ENCODE measurements around the gene AMZ1. TPM values are rescaled to one million over a fixed set of nuclear protein-coding genes. Genes with fewer than 3 reads are reported as not detected.
A peak's percentile ranks its signal among the peaks of the same experiment; 100 is the strongest.
"Not testable (repeated sequence)": the region's sequence is repeated elsewhere in the genome, so short reads cannot be mapped to it uniquely, and the experiment has no call there.

AMZ1 gene
- polyA plus RNA-seq, 2 donors, result 0.10 to 0.11 TPM

DNA sequence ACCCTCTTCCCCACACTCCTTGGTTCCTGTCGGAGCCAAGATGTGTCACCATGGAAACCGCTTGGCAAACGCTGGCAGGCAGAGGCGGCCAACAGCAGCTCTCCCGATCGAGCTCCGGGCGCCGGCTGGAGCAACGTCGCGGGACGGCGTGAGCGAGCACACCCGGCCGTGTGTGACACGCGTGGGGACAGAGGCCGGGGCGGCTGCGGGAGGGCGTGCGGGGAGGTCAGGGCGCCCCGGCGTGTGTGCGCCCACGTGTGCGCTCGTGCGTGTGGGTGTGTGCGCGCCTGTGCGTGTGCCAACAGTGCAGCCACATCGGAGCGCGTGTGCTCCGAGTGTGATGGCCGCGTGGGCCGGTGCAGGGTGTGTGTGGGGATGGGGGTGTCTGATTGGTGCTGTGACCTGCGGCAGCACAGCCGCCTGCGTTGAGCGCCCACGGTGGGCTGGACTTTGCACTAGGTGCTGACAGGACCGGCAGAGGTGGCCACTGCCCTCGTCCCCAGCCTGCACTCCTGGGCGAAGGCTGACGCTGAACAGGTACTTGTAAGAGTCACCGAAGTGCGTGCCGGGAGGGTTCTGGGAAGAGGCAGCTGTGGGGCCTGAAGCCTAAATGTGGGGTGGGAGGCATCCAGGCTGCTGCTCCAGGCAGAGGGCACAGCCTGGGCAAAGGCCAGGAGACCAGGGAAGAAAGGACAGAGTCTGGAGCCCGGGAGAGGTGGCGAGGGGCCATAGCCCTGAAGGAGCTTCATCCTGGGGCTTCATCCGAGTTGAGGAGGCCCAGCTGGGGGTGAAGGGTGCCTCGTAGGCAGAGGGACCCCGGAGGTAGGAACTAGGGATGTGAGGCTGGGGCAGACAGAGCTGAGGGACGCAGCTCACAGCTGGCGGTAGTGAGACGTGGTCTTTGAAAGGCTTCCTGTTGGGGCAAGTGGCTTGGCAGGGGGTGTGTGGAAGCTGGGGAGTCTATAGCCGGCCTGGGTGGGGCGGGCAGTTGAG lies 8.6 kb upstream of the AMZ1 start:
- not testable (repeated sequence) for H3K4me3 ChIP-seq (ENCODE audit: low read depth in 1 of 2, low read length in 2 of 2); H3K27me3 ChIP-seq (ENCODE audit: control insufficient read depth in 1 of 2, insufficient read depth in 2 of 2, low read length in 2 of 2); H3K27ac ChIP-seq (ENCODE audit: low read depth in 2 of 2, low read length in 1 of 2); H3K36me3 ChIP-seq (ENCODE audit: control insufficient read depth in 2 of 2, insufficient read depth in 2 of 2, low read length in 1 of 2); H3K9me3 ChIP-seq (ENCODE audit: control insufficient read depth in 2 of 2, insufficient read depth in 1 of 2, low read depth in 1 of 2, low read length in 1 of 2); H3K4me1 ChIP-seq (ENCODE audit: control insufficient read depth in 2 of 2, insufficient read depth in 2 of 2, low read length in 1 of 2)
- WGBS, 2 donors, result 52 to 64% methylated on average over 48 to 64 of the region's 64 CpGs

DNA sequence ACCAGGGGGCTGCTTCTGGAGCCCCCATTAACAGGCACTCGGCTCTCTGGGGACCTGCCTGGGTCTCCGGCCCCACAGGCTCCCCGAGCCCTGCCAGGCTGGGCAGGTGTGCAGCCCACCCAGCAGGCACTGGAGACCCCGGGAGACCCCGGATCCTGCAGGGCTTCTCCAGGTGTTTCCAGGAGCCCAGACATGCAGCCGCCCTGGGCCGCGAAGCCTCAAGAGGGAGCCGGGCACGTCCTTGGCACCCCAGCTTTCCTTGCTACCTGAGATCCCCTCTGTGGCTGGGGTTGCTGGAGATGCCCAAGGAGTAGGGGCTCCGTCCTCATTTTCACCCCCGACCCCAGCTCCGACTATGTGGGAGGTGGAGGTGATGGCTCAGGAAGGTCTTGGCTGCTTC lies 7.7 kb upstream of the AMZ1 start:
- no peak overlapping the region for H3K27ac ChIP-seq (ENCODE audit: low read depth in 2 of 2, low read length in 1 of 2)

DNA sequence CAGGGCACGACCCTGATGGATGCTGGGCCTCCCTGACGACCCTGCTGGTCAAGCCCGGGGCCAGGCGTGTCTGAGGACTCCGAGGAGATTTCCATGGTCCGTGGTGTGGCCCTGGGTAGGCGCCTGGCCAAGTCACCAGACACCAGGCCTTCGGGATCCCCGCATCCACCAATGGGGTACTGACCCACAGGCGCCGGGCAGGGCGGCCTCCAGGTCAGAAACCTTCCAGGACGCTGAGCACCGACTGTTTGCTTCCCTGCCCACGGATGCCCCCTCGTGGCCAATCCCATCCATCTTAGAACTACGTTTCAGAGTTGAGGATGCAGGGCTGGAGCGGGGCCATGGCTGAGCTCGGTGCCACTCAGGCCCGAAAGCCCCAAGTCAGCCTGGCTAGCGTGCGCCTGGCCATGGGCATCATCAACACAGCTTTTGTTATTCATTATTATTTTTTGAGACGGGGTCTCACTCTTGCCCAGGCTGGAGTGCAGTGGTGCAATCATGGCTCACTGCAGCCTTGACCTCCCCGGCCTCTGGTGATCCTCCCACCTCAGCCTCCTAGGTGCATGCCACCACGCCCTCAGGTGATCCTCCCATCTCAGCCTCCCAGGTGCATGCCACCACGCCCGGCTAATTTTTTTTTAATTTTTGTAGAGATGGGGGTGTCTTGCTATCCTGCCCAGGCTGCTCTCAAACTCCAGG lies 7.1 kb upstream of the AMZ1 start:
- H3K36me3 ChIP-seq (ENCODE audit: control insufficient read depth in 2 of 2, insufficient read depth in 2 of 2, low read length in 1 of 2), result no peaks in the 10 kb centered on the region
- H3K27me3 ChIP-seq (ENCODE audit: control insufficient read depth in 1 of 2, insufficient read depth in 2 of 2, low read length in 2 of 2), result no peaks in the 10 kb centered on the region
- H3K9me3 ChIP-seq (ENCODE audit: control insufficient read depth in 2 of 2, insufficient read depth in 1 of 2, low read depth in 1 of 2, low read length in 1 of 2), result no peaks in the 10 kb centered on the region
- no peaks in the 10 kb centered on the region for H3K4me1 ChIP-seq (ENCODE audit: control insufficient read depth in 2 of 2, insufficient read depth in 2 of 2, low read length in 1 of 2)
- no peak overlapping the region for H3K27ac ChIP-seq (ENCODE audit: low read depth in 2 of 2, low read length in 1 of 2)
- WGBS, 2 donors, result 36 to 41% methylated on average over 27 of the region's 27 CpGs
- no peak overlapping the region for H3K4me3 ChIP-seq (ENCODE audit: low read depth in 1 of 2, low read length in 2 of 2)

More for the DNA sequence above, 7.7 kb upstream of the AMZ1 start:
- H3K4me1 ChIP-seq (ENCODE audit: control insufficient read depth in 2 of 2, insufficient read depth in 2 of 2, low read length in 1 of 2), result no peaks in the 10 kb centered on the region
- WGBS, 2 donors, result 80 to 84% methylated on average over 13 of the region's 13 CpGs
- no peaks in the 10 kb centered on the region for H3K36me3 ChIP-seq (ENCODE audit: control insufficient read depth in 2 of 2, insufficient read depth in 2 of 2, low read length in 1 of 2)
- H3K9me3 ChIP-seq (ENCODE audit: control insufficient read depth in 2 of 2, insufficient read depth in 1 of 2, low read depth in 1 of 2, low read length in 1 of 2), result peaks cover 0 to 3% of the 10 kb centered on the region in 2 donors
- H3K27me3 ChIP-seq (ENCODE audit: control insufficient read depth in 1 of 2, insufficient read depth in 2 of 2, low read length in 2 of 2), result no peaks in the 10 kb centered on the region
- no peak overlapping the region for H3K4me3 ChIP-seq (ENCODE audit: low read depth in 1 of 2, low read length in 2 of 2)

DNA sequence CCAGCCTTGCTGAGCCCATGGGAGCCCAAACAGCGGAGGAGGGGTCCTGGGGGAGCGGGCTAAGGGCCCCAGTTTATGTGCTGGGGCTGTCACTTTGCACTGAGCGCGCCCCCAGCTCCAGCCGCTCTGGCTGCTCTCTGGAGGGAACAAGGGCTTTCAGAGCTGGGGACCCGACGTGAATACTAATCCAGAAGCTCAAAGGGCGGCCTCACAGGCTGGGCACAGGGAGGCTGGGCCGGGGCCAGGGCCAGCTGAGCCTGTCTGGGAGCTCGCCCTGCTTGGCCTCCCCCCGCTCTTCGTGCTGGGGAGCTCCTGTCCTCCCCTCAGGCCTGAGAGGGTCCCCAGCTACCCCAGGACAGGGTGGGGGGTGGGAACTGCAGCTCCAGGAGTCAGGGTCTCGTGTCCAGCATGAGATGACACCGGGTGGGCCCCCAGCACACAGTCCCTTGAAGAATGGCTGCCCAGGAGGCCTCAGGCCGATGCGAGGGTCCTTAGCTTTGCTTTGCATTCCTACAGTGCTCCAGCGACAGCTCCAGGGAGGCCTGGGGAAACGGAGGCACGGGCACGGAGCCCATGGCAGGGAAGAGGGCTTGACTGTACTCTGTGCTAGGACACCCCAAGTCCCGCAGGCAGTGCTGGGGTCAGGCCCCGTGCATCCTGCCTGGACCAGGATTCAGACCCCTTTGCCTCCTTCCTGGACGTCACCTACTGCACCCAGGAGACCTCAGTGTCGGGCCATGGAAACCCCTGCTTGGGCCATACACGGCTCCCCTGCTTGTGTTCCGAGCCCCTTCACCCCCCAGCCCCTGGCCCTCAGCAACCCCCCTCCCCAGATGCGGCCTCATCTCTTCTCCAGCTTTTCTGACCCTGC lies 5.8 kb upstream of the AMZ1 start:
- Histone ChIP-seq H3K36me3 (ENCODE audit: control insufficient read depth in 2 of 2, insufficient read depth in 2 of 2, low read length in 1 of 2) (no peaks in the 10 kb centered on the region), H3K27ac (ENCODE audit: low read depth in 2 of 2, low read length in 1 of 2) (no peak overlapping the region), H3K4me1 (ENCODE audit: control insufficient read depth in 2 of 2, insufficient read depth in 2 of 2, low read length in 1 of 2) (no peaks in the 10 kb centered on the region), H3K27me3 (ENCODE audit: control insufficient read depth in 1 of 2, insufficient read depth in 2 of 2, low read length in 2 of 2) (peaks cover 0 to under 1% of the 10 kb centered on the region in 2 donors), H3K9me3 (ENCODE audit: control insufficient read depth in 2 of 2, insufficient read depth in 1 of 2, low read depth in 1 of 2, low read length in 1 of 2) (no peaks in the 10 kb centered on the region), H3K4me3 (ENCODE audit: low read depth in 1 of 2, low read length in 2 of 2) (no peak overlapping the region)
- 82 to 85% methylated on average over 27 of the region's 27 CpGs for WGBS, 2 donors

DNA sequence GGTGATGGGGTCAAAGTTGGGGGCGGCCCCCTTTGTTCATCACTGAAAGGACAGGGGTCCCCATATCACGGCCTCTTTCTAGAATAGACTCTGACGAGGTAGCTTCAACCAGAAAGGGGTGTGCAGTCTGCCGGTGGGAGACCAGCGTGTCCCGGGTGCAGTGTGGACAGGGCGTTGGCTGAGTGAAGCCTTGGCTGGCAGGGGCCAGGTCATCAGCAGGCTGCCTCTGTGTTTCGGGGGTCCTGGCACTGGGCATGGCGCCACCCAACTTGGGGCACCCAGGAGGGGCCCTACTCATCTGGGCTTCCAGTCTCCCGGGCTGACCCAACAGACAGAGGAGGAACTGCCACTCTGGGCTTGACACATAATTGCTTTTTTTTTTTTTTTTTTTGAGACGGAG lies 3.5 kb upstream of the AMZ1 start:
- no peaks in the 10 kb centered on the region for H3K36me3 ChIP-seq (ENCODE audit: control insufficient read depth in 2 of 2, insufficient read depth in 2 of 2, low read length in 1 of 2)
- no peak overlapping the region for H3K27ac ChIP-seq (ENCODE audit: low read depth in 2 of 2, low read length in 1 of 2)
- H3K9me3 ChIP-seq (ENCODE audit: control insufficient read depth in 2 of 2, insufficient read depth in 1 of 2, low read depth in 1 of 2, low read length in 1 of 2), result no peaks in the 10 kb centered on the region
- H3K4me3 ChIP-seq (ENCODE audit: low read depth in 1 of 2, low read length in 2 of 2), result no peak overlapping the region
- peaks cover 0 to 14% of the 10 kb centered on the region in 2 donors for H3K27me3 ChIP-seq (ENCODE audit: control insufficient read depth in 1 of 2, insufficient read depth in 2 of 2, low read length in 2 of 2)
- peaks cover 6 to 8% of the 10 kb centered on the region in 2 donors for H3K4me1 ChIP-seq (ENCODE audit: control insufficient read depth in 2 of 2, insufficient read depth in 2 of 2, low read length in 1 of 2)
- WGBS, 2 donors, result 93% methylated on average over 10 to 11 of the region's 11 CpGs

DNA sequence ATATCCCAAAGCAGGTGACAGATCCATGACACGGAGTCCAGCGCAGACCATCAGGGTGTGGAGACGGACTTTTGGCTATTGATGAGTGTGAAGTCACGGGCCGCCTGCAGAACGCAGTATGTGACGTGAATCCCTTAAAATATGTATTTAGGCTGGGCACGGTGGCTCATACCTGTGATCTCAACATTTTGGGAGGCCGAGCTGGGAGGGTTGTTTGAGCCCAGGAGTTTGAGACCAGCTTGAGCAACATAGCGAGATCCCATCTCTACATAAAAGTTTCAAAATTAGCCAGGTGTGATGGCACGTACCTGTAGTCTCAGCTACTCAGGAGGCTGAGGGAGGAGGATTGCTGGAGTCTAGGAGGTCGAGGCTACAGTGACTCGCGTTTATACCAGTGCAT lies 1.9 kb upstream of the AMZ1 start:
- H3K4me3 ChIP-seq (ENCODE audit: low read depth in 1 of 2, low read length in 2 of 2), result no peak overlapping the region
- WGBS, 2 donors, result 90 to 93% methylated on average over 14 of the region's 14 CpGs
- peaks cover 0 to 14% of the 10 kb centered on the region in 2 donors for H3K27me3 ChIP-seq (ENCODE audit: control insufficient read depth in 1 of 2, insufficient read depth in 2 of 2, low read length in 2 of 2)
- no peaks in the 10 kb centered on the region for H3K9me3 ChIP-seq (ENCODE audit: control insufficient read depth in 2 of 2, insufficient read depth in 1 of 2, low read depth in 1 of 2, low read length in 1 of 2)
- no peaks in the 10 kb centered on the region for H3K36me3 ChIP-seq (ENCODE audit: control insufficient read depth in 2 of 2, insufficient read depth in 2 of 2, low read length in 1 of 2)
- H3K4me1 ChIP-seq (ENCODE audit: control insufficient read depth in 2 of 2, insufficient read depth in 2 of 2, low read length in 1 of 2), result peaks cover 6 to 8% of the 10 kb centered on the region in 2 donors
- no peak overlapping the region for H3K27ac ChIP-seq (ENCODE audit: low read depth in 2 of 2, low read length in 1 of 2)

DNA sequence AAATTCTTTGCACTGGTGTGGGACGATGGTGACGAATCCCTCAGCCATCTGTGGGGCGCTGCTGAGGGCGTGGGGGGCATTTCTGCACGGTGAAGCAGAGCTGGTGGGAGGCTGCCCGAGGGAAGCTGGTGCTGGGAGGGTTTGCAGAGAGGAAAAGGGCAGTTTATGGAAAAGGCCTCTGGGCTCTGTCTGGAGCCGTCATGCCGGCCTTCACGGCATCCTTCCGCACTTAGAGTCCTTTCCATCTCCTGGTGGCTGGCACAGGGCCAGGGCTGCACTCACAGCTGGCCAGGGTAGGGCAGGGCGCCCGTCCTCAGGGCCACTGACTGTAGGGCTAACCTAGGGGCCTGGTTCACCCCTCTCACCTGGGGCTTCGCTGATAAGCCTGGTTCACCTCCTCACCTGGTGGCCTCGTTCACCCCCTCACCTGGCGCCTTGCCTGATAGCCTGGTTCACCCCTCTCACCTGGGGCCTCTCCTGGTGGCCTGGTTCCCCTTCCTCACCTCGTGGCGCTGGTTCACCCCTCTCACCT lies 598 bp upstream of the AMZ1 start:
- 42 to 43% methylated on average over 17 of the region's 17 CpGs for WGBS, 2 donors
- Histone ChIP-seq H3K27me3 (ENCODE audit: control insufficient read depth in 1 of 2, insufficient read depth in 2 of 2, low read length in 2 of 2) (peaks cover 0 to 14% of the 10 kb centered on the region in 2 donors), H3K27ac (ENCODE audit: low read depth in 2 of 2, low read length in 1 of 2) (no peak overlapping the region), H3K9me3 (ENCODE audit: control insufficient read depth in 2 of 2, insufficient read depth in 1 of 2, low read depth in 1 of 2, low read length in 1 of 2) (no peaks in the 10 kb centered on the region), H3K36me3 (ENCODE audit: control insufficient read depth in 2 of 2, insufficient read depth in 2 of 2, low read length in 1 of 2) (no peaks in the 10 kb centered on the region), H3K4me3 (ENCODE audit: low read depth in 1 of 2, low read length in 2 of 2) (peak overlapping the region in 1 of 2 donors; percentile 32), H3K4me1 (ENCODE audit: control insufficient read depth in 2 of 2, insufficient read depth in 2 of 2, low read length in 1 of 2) (peaks cover 6 to 8% of the 10 kb centered on the region in 2 donors)

DNA sequence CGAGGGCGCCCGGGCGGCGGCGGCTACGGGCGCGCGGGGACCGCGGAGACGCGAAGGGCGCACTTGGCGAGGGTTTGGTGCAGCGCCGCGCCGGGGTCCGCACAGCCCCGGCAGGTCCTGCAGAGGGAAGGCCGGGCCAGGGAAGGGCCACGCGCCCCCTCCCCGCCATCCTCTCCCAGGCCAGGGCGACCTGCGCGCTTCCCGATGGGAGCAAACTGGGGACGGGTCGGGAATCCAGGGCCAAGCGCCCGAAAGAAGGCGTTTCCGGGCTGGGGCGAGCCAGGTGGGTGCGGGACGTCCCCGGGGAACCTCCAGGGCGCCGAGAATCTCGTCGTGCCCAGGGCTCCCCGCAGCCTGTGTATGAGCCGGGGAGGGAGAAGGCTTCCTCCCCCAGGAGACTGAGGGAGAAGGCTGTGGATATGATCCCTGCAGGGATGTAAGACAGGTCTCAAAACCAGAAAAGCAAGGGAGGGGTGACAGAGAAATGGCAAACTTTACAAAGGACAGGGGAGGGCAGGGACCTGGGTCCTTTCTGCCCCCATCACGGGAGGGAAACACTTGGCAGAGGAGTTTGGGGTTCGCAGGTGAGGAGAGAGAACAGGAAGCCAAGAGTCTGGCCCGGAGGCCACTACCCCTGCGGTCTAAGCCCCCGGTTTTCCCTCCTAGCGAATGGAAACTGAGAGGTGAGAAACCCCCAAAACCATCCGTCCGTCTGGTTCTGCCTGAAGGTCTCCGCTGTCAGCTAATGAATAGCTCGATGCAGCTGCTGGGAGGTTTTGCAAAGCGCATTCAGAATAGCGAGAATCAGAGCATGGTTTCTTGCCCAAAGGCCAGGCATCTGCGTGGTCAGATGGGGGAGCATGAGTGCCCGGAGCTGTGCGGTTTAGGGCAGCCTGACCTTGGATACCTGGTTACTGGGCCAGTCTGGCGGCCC lies 674 bp downstream of the AMZ1 start:
- Histone ChIP-seq H3K27ac (ENCODE audit: low read depth in 2 of 2, low read length in 1 of 2) (no peak overlapping the region), H3K4me3 (ENCODE audit: low read depth in 1 of 2, low read length in 2 of 2) (peak overlapping the region; percentile 25 to 32), H3K9me3 (ENCODE audit: control insufficient read depth in 2 of 2, insufficient read depth in 1 of 2, low read depth in 1 of 2, low read length in 1 of 2) (no peaks in the 10 kb centered on the region), H3K4me1 (ENCODE audit: control insufficient read depth in 2 of 2, insufficient read depth in 2 of 2, low read length in 1 of 2) (peaks cover 6 to 8% of the 10 kb centered on the region in 2 donors), H3K36me3 (ENCODE audit: control insufficient read depth in 2 of 2, insufficient read depth in 2 of 2, low read length in 1 of 2) (no peaks in the 10 kb centered on the region), H3K27me3 (ENCODE audit: control insufficient read depth in 1 of 2, insufficient read depth in 2 of 2, low read length in 2 of 2) (peaks cover 0 to 14% of the 10 kb centered on the region in 2 donors)
- 9 to 10% methylated on average over 41 to 62 of the region's 62 CpGs for WGBS, 2 donors

Data from esophagus (tissue), 2 donors.